HepG2 (cell line): ENCODE results near the gene AP3M1. TPM values are rescaled to one million over a fixed set of nuclear protein-coding genes. Genes with fewer than 3 reads are reported as not detected.

Experiments
- ATAC-seq: fragments of 200-7000 bp; cut with Tn5 transposase; 3 replicates; pipeline ENCODE4 v1.9.1; 2020; ENCODE audit warnings: mild to moderate bottlenecking, moderate library complexity
- BruUV-seq: library from RNA; stranded (reverse); fragments of 400-500 nt; replicated peaks from 2 replicates; lab custom pipeline; 2021; lab: Mats Ljungman, UMichigan
- CTCF ChIA-PET: fragments of 300-600 bp; formaldehyde crosslinking; extraction: SDS; loops from one replicate; lab custom pipeline; 2021; ENCODE audit warnings: low total read pairs, inconsistent platforms, low intra/inter-chr PET ratio; lab: Yijun Ruan, JAX
- POLR2A ChIA-PET: fragments of 350-600 bp; sonication (Branson Sonifier 250); formaldehyde crosslinking; loops from one replicate; lab custom pipeline; 2020; ENCODE audit warnings: antibody characterized with exemption, inconsistent platforms; lab: Yijun Ruan, JAX
- DNase-seq: peaks from one replicate; pipeline ENCODE4 v3.0.0-alpha.2; 2015; ENCODE audit warnings: low spot score
- FAIRE-seq: peaks from 3 replicates; lab custom pipeline; 2011; peaks lifted over from hg19 to GRCh38; lab: Jason Lieb, UNC
- H2AFZ ChIP-seq: one replicate; pipeline ENCODE4 v1.6.1; 2011; ENCODE audit warnings: low read length, inconsistent platforms
- H3K27ac ChIP-seq: fragments of 300-600 bp; 3 replicates; pipeline ENCODE4 v1.8.0; 2011; ENCODE audit warnings: mixed run types, mild to moderate bottlenecking, mixed read lengths, low read length, inconsistent platforms; ENCODE audit not compliant: insufficient read depth; ENCODE audit errors: extremely low read length
- H3K27me3 ChIP-seq, 2 experiments: fragments of 200-600 bp in 1 of 2; 2 replicates in 1 of 2; 3 replicates in 1 of 2; pipeline versions ENCODE4 v1.6.0 to v1.8.0; 2011; ENCODE audit warnings: low read length in 2 of 2, mild to moderate bottlenecking in 2 of 2, moderate library complexity in 2 of 2, inconsistent platforms in 1 of 2; ENCODE audit not compliant: insufficient read depth in 2 of 2, control insufficient read depth in 1 of 2
- H3K36me3 ChIP-seq, 2 experiments: fragments of 200-600 bp in 1 of 2; replicated peaks in 1 of 2; 2 replicates in 1 of 2; 3 replicates in 1 of 2; pipeline versions ENCODE4 v1.5.1 to v1.8.0; 2011; ENCODE audit warnings: low read length in 2 of 2, inconsistent platforms in 1 of 2; ENCODE audit not compliant: insufficient read depth in 2 of 2, control insufficient read depth in 1 of 2
- H3K4me1 ChIP-seq: 2 replicates; pipeline ENCODE4 v1.5.1; 2012; ENCODE audit warnings: low read length, inconsistent platforms; ENCODE audit not compliant: insufficient read depth
- H3K4me2 ChIP-seq: 2 replicates; pipeline ENCODE4 v1.6.0; 2011; ENCODE audit warnings: low read depth, low read length, inconsistent platforms
- H3K4me3 ChIP-seq, 3 experiments: fragments of 200-600 bp in 1 of 3; sonication (generic), shearing (Covaris generic) in 1 of 3; replicated peaks in 1 of 3; 2 replicates each; pipeline ENCODE4 v1.5.1; 2011 to 2016; ENCODE audit warnings: low read length in 3 of 3, inconsistent platforms in 2 of 3, low read depth in 2 of 3, mild to moderate bottlenecking in 2 of 3, control low read depth in 1 of 3, mixed read lengths in 1 of 3; ENCODE audit not compliant: insufficient read depth in 1 of 3
- H3K79me2 ChIP-seq: one replicate; pipeline ENCODE4 v1.6.1; 2011; ENCODE audit warnings: low read length, inconsistent platforms; ENCODE audit not compliant: insufficient read depth
- H3K9ac ChIP-seq: 2 replicates; pipeline ENCODE4 v1.6.0; 2011; ENCODE audit warnings: mild to moderate bottlenecking, low read depth, low read length, inconsistent platforms; ENCODE audit not compliant: insufficient read depth
- H3K9me3 ChIP-seq: 2 replicates; pipeline ENCODE4 v1.5.1; 2012; ENCODE audit warnings: mild to moderate bottlenecking, low read length
- H4K20me1 ChIP-seq: 2 replicates; pipeline ENCODE4 v1.6.0; 2011; ENCODE audit warnings: inconsistent platforms, mild to moderate bottlenecking, low read length, moderate library complexity; ENCODE audit not compliant: insufficient read depth
- ETS1 ChIP-seq: sonication (generic); formaldehyde crosslinking; IDR thresholded peaks from 2 replicates; pipeline ENCODE4 v1.4.0; 2020; ENCODE audit warnings: missing genetic modification reagents
- HOXD1 ChIP-seq: sonication (generic); formaldehyde crosslinking; IDR thresholded peaks from 2 replicates; pipeline ENCODE4 v1.5.0; 2020; ENCODE audit warnings: missing genetic modification reagents
- MAF1 ChIP-seq: sonication (generic); formaldehyde crosslinking; IDR thresholded peaks from 2 replicates; pipeline ENCODE4 v1.5.0; 2020; ENCODE audit warnings: missing genetic modification reagents, borderline replicate concordance
- PITX1 ChIP-seq: sonication (generic); formaldehyde crosslinking; IDR thresholded peaks from 2 replicates; pipeline ENCODE4 v1.5.1; 2020; ENCODE audit warnings: mild to moderate bottlenecking, missing genetic modification reagents
- SKI ChIP-seq: fragments of 450-650 bp; IDR thresholded peaks from one replicate; pipeline ENCODE4 v1.6.1; 2018; ENCODE audit warnings: mild to moderate bottlenecking; ENCODE audit not compliant: partially characterized antibody
- SMAD1 ChIP-seq: sonication (generic); formaldehyde crosslinking; IDR thresholded peaks from 2 replicates; pipeline ENCODE4 v1.4.0; 2020; ENCODE audit warnings: missing genetic modification reagents, low read depth, mild to moderate bottlenecking, borderline replicate concordance
- ZBTB42 ChIP-seq: sonication (generic); formaldehyde crosslinking; IDR thresholded peaks from 2 replicates; pipeline ENCODE4 v1.5.0; 2020; ENCODE audit warnings: mild to moderate bottlenecking, missing genetic modification reagents
- ZNF101 ChIP-seq: sonication (generic); formaldehyde crosslinking; IDR thresholded peaks from 2 replicates; pipeline ENCODE4 v1.4.0; 2020; ENCODE audit warnings: mild to moderate bottlenecking, low read depth, missing genetic modification reagents, borderline replicate concordance
- ZNF17 ChIP-seq: sonication (generic); formaldehyde crosslinking; IDR thresholded peaks from 2 replicates; pipeline ENCODE4 v1.5.0; 2020; ENCODE audit warnings: mild to moderate bottlenecking, missing genetic modification reagents
- ZNF343 ChIP-seq: sonication (generic); formaldehyde crosslinking; IDR thresholded peaks from 2 replicates; pipeline ENCODE4 v1.4.0; 2020; ENCODE audit warnings: mild to moderate bottlenecking, missing genetic modification reagents
- ZNF367 ChIP-seq: sonication (generic); formaldehyde crosslinking; IDR thresholded peaks from 2 replicates; pipeline ENCODE4 v1.4.0; 2020; ENCODE audit warnings: missing genetic modification reagents, borderline replicate concordance
- ZNF780A ChIP-seq: sonication (generic); formaldehyde crosslinking; IDR thresholded peaks from 2 replicates; pipeline ENCODE4 v1.8.0; 2022; ENCODE audit warnings: mild to moderate bottlenecking, missing genetic modification reagents, moderate library complexity
- WGBS: methylation state at CpG from one replicate; pipeline ENCODE4 v1.1.6; 2017; ENCODE audit warnings: low lambda C conversion rate; 5-methylcytosine and 5-hydroxymethylcytosine counted together
- in situ Hi-C: cut with HindIII; loops from 2 replicates; pipeline ENCODE4 v1.10.0; 2017; ENCODE audit warnings: low pct_unique_long_range_greater_than_20kb; ENCODE audit not compliant: extremely low pct_ligation_motif_present
- intact Hi-C: fragments of 100-400 bp; cut with micrococcal nuclease; formaldehyde crosslinking; loops from one replicate; pipeline ENCODE4 v1.10.0; 2022; ENCODE audit not compliant: unreplicated experiment
- polyA plus RNA-seq, 8 experiments: library from polyadenylated mRNA; depleted of rRNA in 3 of 8; stranded (reverse) in 7 of 8; unstranded in 1 of 8; fragments of >200 nt; fragmentation: Illumina TruSeq in 4 of 8; extraction: Trizol in 4 of 8; gene quantifications; 2 replicates each; pipeline versions ENCODE4 v1.2.1 to v1.2.3, GENCODE V29; 2011 to 2016; ENCODE audit warnings: low read depth in 4 of 8, missing spikeins in 1 of 8, mixed read lengths in 1 of 8; ENCODE audit not compliant: insufficient read depth in 1 of 8
- total RNA-seq, 5 experiments: library from RNA; depleted of rRNA; stranded (reverse); fragments of >200 nt; fragmentation: Illumina TruSeq; extraction: Trizol; gene quantifications; 2 replicates each; pipeline ENCODE4 v1.2.3, GENCODE V29; 2016; ENCODE audit warnings: low read depth in 1 of 5
- TF ChIP-seq, protein P1 (sequence below): sonication (generic); formaldehyde crosslinking; IDR thresholded peaks from 2 replicates; pipeline ENCODE4 v1.4.0; 2020; ENCODE audit warnings: missing genetic modification reagents
- TF ChIP-seq, protein P2 (sequence below): sonication (generic); formaldehyde crosslinking; conservative IDR thresholded peaks from 2 replicates; pipeline ENCODE4 v1.8.0; 2022; ENCODE audit warnings: low read depth, missing genetic modification reagents
- TF ChIP-seq, protein P3 (sequence below): IDR thresholded peaks from 2 replicates; pipeline ENCODE4 v1.6.1; 2016

Gene AP3M1
- total and polyA plus RNA-seq, 2 of the 13 experiments (the other 11 are each of a cell fraction or from before 2014, with no cell fraction given) = 29.0 to 31.6 TPM

DNA sequence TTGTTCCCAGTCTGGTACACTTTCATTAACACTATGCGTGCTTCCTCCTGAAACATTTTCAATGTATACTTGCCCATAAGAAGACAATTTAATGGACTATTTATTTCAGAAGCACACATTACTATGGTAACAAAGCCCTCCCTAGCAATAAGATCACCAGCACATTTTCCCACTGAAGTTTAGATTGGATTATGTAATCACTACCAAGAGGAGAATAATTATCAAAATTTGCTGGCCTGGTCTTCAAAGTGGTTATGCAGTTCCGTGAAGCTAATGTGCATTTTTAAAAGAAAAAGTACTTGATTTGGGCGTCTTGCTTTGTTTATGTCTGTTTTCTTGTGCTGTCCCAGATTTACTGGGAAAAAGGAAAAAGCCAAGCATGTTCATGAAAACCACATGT, 61.9 kb downstream of the AP3M1 start (continued):
- TF ChIP-seq, protein P1, sequence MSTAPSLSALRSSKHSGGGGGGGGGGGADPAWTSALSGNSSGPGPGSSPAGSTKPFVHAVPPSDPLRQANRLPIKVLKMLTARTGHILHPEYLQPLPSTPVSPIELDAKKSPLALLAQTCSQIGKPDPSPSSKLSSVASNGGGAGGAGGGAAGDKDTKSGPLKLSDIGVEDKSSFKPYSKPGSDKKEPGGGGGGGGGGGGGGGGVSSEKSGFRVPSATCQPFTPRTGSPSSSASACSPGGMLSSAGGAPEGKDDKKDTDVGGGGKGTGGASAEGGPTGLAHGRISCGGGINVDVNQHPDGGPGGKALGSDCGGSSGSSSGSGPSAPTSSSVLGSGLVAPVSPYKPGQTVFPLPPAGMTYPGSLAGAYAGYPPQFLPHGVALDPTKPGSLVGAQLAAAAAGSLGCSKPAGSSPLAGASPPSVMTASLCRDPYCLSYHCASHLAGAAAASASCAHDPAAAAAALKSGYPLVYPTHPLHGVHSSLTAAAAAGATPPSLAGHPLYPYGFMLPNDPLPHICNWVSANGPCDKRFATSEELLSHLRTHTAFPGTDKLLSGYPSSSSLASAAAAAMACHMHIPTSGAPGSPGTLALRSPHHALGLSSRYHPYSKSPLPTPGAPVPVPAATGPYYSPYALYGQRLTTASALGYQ = no peak
- TF ChIP-seq SKI (no peak), ZNF343 (CRISPR knock-in tag) (no peak)
- TF ChIP-seq, protein P2, sequence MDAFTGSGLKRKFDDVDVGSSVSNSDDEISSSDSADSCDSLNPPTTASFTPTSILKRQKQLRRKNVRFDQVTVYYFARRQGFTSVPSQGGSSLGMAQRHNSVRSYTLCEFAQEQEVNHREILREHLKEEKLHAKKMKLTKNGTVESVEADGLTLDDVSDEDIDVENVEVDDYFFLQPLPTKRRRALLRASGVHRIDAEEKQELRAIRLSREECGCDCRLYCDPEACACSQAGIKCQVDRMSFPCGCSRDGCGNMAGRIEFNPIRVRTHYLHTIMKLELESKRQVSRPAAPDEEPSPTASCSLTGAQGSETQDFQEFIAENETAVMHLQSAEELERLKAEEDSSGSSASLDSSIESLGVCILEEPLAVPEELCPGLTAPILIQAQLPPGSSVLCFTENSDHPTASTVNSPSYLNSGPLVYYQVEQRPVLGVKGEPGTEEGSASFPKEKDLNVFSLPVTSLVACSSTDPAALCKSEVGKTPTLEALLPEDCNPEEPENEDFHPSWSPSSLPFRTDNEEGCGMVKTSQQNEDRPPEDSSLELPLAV (CRISPR knock-in tag) = no peak

DNA sequence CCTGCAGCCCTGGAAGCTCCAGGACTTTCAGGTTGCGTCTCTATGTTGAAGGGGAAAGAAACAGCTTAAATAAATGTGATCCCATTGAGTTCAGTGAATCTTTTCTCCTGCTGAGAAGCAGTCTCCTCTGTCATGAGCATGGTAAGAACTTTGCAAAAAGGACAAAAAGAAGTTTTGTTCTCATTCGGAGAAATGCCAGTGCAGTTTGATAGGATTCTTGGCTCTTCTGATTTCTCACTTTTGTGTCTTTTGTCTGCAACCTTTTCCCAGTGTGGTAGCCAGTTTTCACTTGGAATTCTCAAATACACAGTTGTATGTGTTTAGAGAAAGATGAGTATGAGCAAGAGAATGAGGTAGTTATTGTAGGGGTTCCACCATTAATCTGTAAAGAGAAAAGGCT, 64.3 kb downstream of the AP3M1 start:
- Histone ChIP-seq H3K9ac (no peak overlapping the region), H3K79me2 (no peaks in the 10 kb centered on the region), H3K27ac (no peak overlapping the region), H4K20me1 (no peaks in the 10 kb centered on the region), H3K27me3 (no peaks in the 10 kb centered on the region), H3K9me3 (no peaks in the 10 kb centered on the region), H2AFZ (no peak overlapping the region), H3K4me2 (no peak overlapping the region), H3K4me1 (no peaks in the 10 kb centered on the region), H3K4me3 (no peak overlapping the region), H3K36me3 (peaks cover 4 to 31% of the 10 kb centered on the region in 2 experiments; a peak in 4 of 5 replicates)
- FAIRE-seq = no peak
- no TSS peak for BruUV-seq
- ChIA-PET CTCF (no interaction called here), POLR2A (no interaction called here)
- DNase-seq = no peak
- 95% methylated on average over 2 of the region's 2 CpGs for WGBS
- intact Hi-C loops = loop anchor here (10.0 kb wide), 1 partner anchor 142 kb away; no protein-coding TSS in a partner anchor
- TF ChIP-seq ETS1 (CRISPR knock-in tag) (no peak), PITX1 (CRISPR knock-in tag) (no peak), SMAD1 (CRISPR knock-in tag) (no peak), ZNF101 (CRISPR knock-in tag) (no peak), MAF1 (CRISPR knock-in tag) (no peak), ZNF780A (CRISPR knock-in tag) (no peak), HOXD1 (CRISPR knock-in tag) (no peak), ZNF367 (CRISPR knock-in tag) (no peak), ZBTB42 (CRISPR knock-in tag) (no peak), ZNF17 (CRISPR knock-in tag) (no peak)
- TF ChIP-seq, protein P3, sequence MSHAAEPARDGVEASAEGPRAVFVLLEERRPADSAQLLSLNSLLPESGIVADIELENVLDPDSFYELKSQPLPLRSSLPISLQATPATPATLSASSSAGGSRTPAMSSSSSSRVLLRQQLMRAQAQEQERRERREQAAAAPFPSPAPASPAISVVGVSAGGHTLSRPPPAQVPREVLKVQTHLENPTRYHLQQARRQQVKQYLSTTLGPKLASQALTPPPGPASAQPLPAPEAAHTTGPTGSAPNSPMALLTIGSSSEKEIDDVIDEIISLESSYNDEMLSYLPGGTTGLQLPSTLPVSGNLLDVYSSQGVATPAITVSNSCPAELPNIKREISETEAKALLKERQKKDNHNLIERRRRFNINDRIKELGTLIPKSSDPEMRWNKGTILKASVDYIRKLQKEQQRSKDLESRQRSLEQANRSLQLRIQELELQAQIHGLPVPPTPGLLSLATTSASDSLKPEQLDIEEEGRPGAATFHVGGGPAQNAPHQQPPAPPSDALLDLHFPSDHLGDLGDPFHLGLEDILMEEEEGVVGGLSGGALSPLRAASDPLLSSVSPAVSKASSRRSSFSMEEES (CRISPR knock-in tag) = no peak
- in situ Hi-C loops = no loop called here
- ATAC-seq = no peak
